ENCODE results near the gene SNX9.

DNA sequence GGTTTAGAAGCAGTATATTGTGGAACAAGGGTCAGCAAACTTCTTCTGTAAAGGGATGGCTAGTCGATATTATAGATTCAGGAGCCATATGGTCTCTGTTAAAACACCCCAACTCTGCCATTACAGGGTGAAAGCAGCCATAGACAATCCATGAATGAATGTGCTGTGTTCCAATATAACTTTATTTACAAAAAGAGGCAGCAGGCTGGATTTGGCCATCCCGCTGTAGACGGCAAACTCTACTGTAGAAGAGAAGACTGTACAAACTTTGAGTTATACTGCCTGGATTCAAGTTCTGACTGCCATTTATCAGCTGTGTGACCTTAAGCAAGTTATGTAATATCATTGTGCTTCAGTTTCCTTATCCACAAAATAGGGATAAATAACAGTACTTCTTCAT lies 33.7 kb upstream of the SNX9 start:
- TF ChIP-seq, protein P1, sequence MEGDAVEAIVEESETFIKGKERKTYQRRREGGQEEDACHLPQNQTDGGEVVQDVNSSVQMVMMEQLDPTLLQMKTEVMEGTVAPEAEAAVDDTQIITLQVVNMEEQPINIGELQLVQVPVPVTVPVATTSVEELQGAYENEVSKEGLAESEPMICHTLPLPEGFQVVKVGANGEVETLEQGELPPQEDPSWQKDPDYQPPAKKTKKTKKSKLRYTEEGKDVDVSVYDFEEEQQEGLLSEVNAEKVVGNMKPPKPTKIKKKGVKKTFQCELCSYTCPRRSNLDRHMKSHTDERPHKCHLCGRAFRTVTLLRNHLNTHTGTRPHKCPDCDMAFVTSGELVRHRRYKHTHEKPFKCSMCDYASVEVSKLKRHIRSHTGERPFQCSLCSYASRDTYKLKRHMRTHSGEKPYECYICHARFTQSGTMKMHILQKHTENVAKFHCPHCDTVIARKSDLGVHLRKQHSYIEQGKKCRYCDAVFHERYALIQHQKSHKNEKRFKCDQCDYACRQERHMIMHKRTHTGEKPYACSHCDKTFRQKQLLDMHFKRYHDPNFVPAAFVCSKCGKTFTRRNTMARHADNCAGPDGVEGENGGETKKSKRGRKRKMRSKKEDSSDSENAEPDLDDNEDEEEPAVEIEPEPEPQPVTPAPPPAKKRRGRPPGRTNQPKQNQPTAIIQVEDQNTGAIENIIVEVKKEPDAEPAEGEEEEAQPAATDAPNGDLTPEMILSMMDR (IDR thresholded peaks at IDR 0.05), result no peak
- TF ChIP-seq POLR2A (IDR thresholded peaks at IDR 0.05), result no peak
